ENCODE results near the gene SPATA13.

- TF ChIP-seq, protein P1, sequence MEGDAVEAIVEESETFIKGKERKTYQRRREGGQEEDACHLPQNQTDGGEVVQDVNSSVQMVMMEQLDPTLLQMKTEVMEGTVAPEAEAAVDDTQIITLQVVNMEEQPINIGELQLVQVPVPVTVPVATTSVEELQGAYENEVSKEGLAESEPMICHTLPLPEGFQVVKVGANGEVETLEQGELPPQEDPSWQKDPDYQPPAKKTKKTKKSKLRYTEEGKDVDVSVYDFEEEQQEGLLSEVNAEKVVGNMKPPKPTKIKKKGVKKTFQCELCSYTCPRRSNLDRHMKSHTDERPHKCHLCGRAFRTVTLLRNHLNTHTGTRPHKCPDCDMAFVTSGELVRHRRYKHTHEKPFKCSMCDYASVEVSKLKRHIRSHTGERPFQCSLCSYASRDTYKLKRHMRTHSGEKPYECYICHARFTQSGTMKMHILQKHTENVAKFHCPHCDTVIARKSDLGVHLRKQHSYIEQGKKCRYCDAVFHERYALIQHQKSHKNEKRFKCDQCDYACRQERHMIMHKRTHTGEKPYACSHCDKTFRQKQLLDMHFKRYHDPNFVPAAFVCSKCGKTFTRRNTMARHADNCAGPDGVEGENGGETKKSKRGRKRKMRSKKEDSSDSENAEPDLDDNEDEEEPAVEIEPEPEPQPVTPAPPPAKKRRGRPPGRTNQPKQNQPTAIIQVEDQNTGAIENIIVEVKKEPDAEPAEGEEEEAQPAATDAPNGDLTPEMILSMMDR (IDR thresholded peaks at IDR 0.05; ENCODE audit: borderline replicate concordance, extremely low read depth, low read length, poor library complexity, severe bottlenecking): no peak
- TF ChIP-seq EZH2 (IDR thresholded peaks at IDR 0.05; ENCODE audit: borderline replicate concordance, low read depth, low read length, severe bottlenecking): no peak
Observed at GRCh38 chr13:24112791-24113190, 47.7 kb upstream of the SPATA13 start.

All from DND-41 (cell line).